OCI-LY3 (cell line): ENCODE data around the gene SRPK2.

Experiments
- EZH2phosphoT487 ChIP-seq: fragments of 200-600 bp; shearing (Covaris generic); IDR thresholded peaks from 2 replicates; pipeline ENCODE4 v1.6.1; 2018; ENCODE audit warnings: antibody characterized with exemption, mixed run types, low read depth
- TF ChIP-seq, protein P1 (sequence below): fragments of 200-600, 300-600 bp; sonication (generic); IDR thresholded peaks from 2 replicates; pipeline ENCODE4 v1.5.1; 2014; ENCODE audit warnings: antibody characterized with exemption, low read length, low read depth

GRCh38 chr7:105353752-105354328 lies 34.9 kb downstream of the SRPK2 start:
- TF ChIP-seq, protein P1, sequence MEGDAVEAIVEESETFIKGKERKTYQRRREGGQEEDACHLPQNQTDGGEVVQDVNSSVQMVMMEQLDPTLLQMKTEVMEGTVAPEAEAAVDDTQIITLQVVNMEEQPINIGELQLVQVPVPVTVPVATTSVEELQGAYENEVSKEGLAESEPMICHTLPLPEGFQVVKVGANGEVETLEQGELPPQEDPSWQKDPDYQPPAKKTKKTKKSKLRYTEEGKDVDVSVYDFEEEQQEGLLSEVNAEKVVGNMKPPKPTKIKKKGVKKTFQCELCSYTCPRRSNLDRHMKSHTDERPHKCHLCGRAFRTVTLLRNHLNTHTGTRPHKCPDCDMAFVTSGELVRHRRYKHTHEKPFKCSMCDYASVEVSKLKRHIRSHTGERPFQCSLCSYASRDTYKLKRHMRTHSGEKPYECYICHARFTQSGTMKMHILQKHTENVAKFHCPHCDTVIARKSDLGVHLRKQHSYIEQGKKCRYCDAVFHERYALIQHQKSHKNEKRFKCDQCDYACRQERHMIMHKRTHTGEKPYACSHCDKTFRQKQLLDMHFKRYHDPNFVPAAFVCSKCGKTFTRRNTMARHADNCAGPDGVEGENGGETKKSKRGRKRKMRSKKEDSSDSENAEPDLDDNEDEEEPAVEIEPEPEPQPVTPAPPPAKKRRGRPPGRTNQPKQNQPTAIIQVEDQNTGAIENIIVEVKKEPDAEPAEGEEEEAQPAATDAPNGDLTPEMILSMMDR = no peak
- TF ChIP-seq EZH2phosphoT487 = no peak
